Neural progenitor cell (in vitro differentiated cells): ENCODE measurements around the gene RAD51B.

Experiments used
- CTCF ChIP-seq: fragments of 200-600 bp; sonication (generic); IDR thresholded peaks from 2 replicates; pipeline ENCODE4 v1.5.1; 2017; ENCODE audit warnings: antibody characterized with exemption, mild to moderate bottlenecking
- EZH2 ChIP-seq: fragments of 200-600 bp; sonication (generic); IDR thresholded peaks from 2 replicates; pipeline ENCODE4 v1.6.1; 2017; ENCODE audit warnings: antibody characterized with exemption, mild to moderate bottlenecking, moderate library complexity

- TF ChIP-seq CTCF: no peak
- no peak for TF ChIP-seq EZH2
Measured at GRCh38 chr14:68639000-68639757, 819.6 kb downstream of the RAD51B start.
